ENCODE measurements around the gene TWSG1.

Gene TWSG1

GRCh38 chr18:9416563-9417072, 82.0 kb downstream of the TWSG1 start:
- DNase-seq (ENCODE audit: low read depth in 1 of 2, low spot score in 1 of 2), result no peak
- H3K4me3 ChIP-seq (replicated peaks; ENCODE audit: insufficient read depth, low read length), result no peak overlapping the region
- no peak overlapping the region for H3K27ac ChIP-seq (replicated peaks)
- TF ChIP-seq REST (IDR thresholded peaks at IDR 0.05; ENCODE audit: insufficient replicate concordance, low read depth), result no peak
- TF ChIP-seq CTCF (IDR thresholded peaks at IDR 0.05; ENCODE audit: insufficient read depth, low read length), result no peak
- TF ChIP-seq SPI1 (IDR thresholded peaks at IDR 0.05; ENCODE audit: borderline replicate concordance, low read depth), result no peak
- TF ChIP-seq GABPA (IDR thresholded peaks at IDR 0.05; ENCODE audit: low read depth), result no peak
- no peak for TF ChIP-seq POLR2AphosphoS5 (IDR thresholded peaks at IDR 0.05; ENCODE audit: low read depth)
- no peaks in the 10 kb centered on the region for H3K27me3 ChIP-seq (ENCODE audit: insufficient read depth, poor library complexity, severe bottlenecking)

GRCh38 chr18:9417073-9417851, 82.7 kb downstream of the TWSG1 start:
- Histone ChIP-seq H3K27ac (replicated peaks) (no peak overlapping the region), H3K4me3 (replicated peaks; ENCODE audit: insufficient read depth, low read length) (no peak overlapping the region), H3K27me3 (ENCODE audit: insufficient read depth, poor library complexity, severe bottlenecking) (no peaks in the 10 kb centered on the region)
- TF ChIP-seq REST (IDR thresholded peaks at IDR 0.05; ENCODE audit: insufficient replicate concordance, low read depth) (no peak), POLR2AphosphoS5 (IDR thresholded peaks at IDR 0.05; ENCODE audit: low read depth) (no peak), SPI1 (IDR thresholded peaks at IDR 0.05; ENCODE audit: borderline replicate concordance, low read depth) (no peak), CTCF (IDR thresholded peaks at IDR 0.05; ENCODE audit: insufficient read depth, low read length) (no peak), GABPA (IDR thresholded peaks at IDR 0.05; ENCODE audit: low read depth) (no peak)
- DNase-seq (ENCODE audit: low read depth in 1 of 2, low spot score in 1 of 2), result no peak

- no peak overlapping the region for H3K27ac ChIP-seq (replicated peaks)
- no peak for DNase-seq (ENCODE audit: low read depth in 1 of 2, low spot score in 1 of 2)
- no peaks in the 10 kb centered on the region for H3K27me3 ChIP-seq (ENCODE audit: insufficient read depth, poor library complexity, severe bottlenecking)
Observed at GRCh38 chr18:9418047-9418690, 83.6 kb downstream of the TWSG1 start.

More at GRCh38 chr18:9418047-9418690, 83.6 kb downstream of the TWSG1 start:
- no peak for TF ChIP-seq GABPA (IDR thresholded peaks at IDR 0.05; ENCODE audit: low read depth)
- TF ChIP-seq CTCF (IDR thresholded peaks at IDR 0.05; ENCODE audit: insufficient read depth, low read length), result no peak
- no peak for TF ChIP-seq POLR2AphosphoS5 (IDR thresholded peaks at IDR 0.05; ENCODE audit: low read depth)
- TF ChIP-seq SPI1 (IDR thresholded peaks at IDR 0.05; ENCODE audit: borderline replicate concordance, low read depth), result no peak
- no peak for TF ChIP-seq REST (IDR thresholded peaks at IDR 0.05; ENCODE audit: insufficient replicate concordance, low read depth)
- H3K4me3 ChIP-seq (replicated peaks; ENCODE audit: insufficient read depth, low read length), result no peak overlapping the region
